ENCODE results near the gene EHD4.

The EHD4 gene

GRCh38 chr15:41927536-41927935 is 44.8 kb downstream of the EHD4 start:
- DNase-seq (ENCODE audit: low read depth), result no peak
- no peak overlapping the region for H3K4me3 ChIP-seq (replicated peaks; ENCODE audit: low read depth, low read length)
- TF ChIP-seq CTCF (IDR thresholded peaks at IDR 0.05; ENCODE audit: low read length, missing control alignments), result no peak

GRCh38 chr15:41926185-41927056 is 45.9 kb downstream of the EHD4 start:
- H3K4me3 ChIP-seq (replicated peaks; ENCODE audit: low read depth, low read length), result no peak overlapping the region
- TF ChIP-seq CTCF (IDR thresholded peaks at IDR 0.05; ENCODE audit: low read length, missing control alignments), result no peak
- DNase-seq (ENCODE audit: low read depth), result no peak

GRCh38 chr15:41925086-41925608 is 47.2 kb downstream of the EHD4 start:
- no peak overlapping the region for H3K4me3 ChIP-seq (replicated peaks; ENCODE audit: low read depth, low read length)
- no peak for TF ChIP-seq CTCF (IDR thresholded peaks at IDR 0.05; ENCODE audit: low read length, missing control alignments)
- DNase-seq (ENCODE audit: low read depth), result no peak

- no peak for DNase-seq (ENCODE audit: low read depth)
- no peak for TF ChIP-seq CTCF (IDR thresholded peaks at IDR 0.05; ENCODE audit: low read length, missing control alignments)
- no peak overlapping the region for H3K4me3 ChIP-seq (replicated peaks; ENCODE audit: low read depth, low read length)
Measured at GRCh38 chr15:41923401-41923997, 48.9 kb downstream of the EHD4 start.

GRCh38 chr15:41922353-41922752 is 50.0 kb downstream of the EHD4 start:
- no peak overlapping the region for H3K4me3 ChIP-seq (replicated peaks; ENCODE audit: low read depth, low read length)
- TF ChIP-seq CTCF (IDR thresholded peaks at IDR 0.05; ENCODE audit: low read length, missing control alignments), result no peak
- DNase-seq (ENCODE audit: low read depth), result no peak

GRCh38 chr15:41921639-41922038 is 50.7 kb downstream of the EHD4 start:
- no peak for DNase-seq (ENCODE audit: low read depth)
- H3K4me3 ChIP-seq (replicated peaks; ENCODE audit: low read depth, low read length), result no peak overlapping the region
- TF ChIP-seq CTCF (IDR thresholded peaks at IDR 0.05; ENCODE audit: low read length, missing control alignments), result no peak

All from fibroblast of pulmonary artery (primary cell).